Activated T-helper 17 cell treated with anti-CD3 and anti-CD28 coated beads, Interleukin-2, amount 50 U/mL, for 72 hours (primary cell): Measurements from ENCODE around the gene TIMM21. TPM values are rescaled to one million over a fixed set of nuclear protein-coding genes. Genes with fewer than 3 reads are reported as not detected.

Experiments
- ATAC-seq: fragments of 150-1000 bp; cut with Tn5 transposase; replicated peaks from 2 replicates; pipeline ENCODE4 v1.10.0; 2021; ENCODE audit warnings: mild to moderate bottlenecking, moderate library complexity
- H3K27ac Mint-ChIP-seq: one replicate; pipeline ENCODE4 v1.8.0; 2022; ENCODE audit warnings: mixed read lengths
- H3K27me3 Mint-ChIP-seq: one replicate; pipeline ENCODE4 v1.8.0; 2022; ENCODE audit warnings: mixed read lengths
- H3K36me3 Mint-ChIP-seq: one replicate; pipeline ENCODE4 v1.8.0; 2022; ENCODE audit warnings: low read depth, mild to moderate bottlenecking, mixed read lengths
- H3K4me1 Mint-ChIP-seq: one replicate; pipeline ENCODE4 v1.8.0; 2022; ENCODE audit warnings: mixed read lengths
- H3K4me3 Mint-ChIP-seq: one replicate; pipeline ENCODE4 v1.8.0; 2022; ENCODE audit warnings: mild to moderate bottlenecking, mixed read lengths
- H3K9me3 Mint-ChIP-seq: one replicate; pipeline ENCODE4 v1.8.0; 2022; ENCODE audit warnings: mixed read lengths
- total RNA-seq, 2 donors: library from RNA; stranded (reverse); gene quantifications; one replicate each; pipeline ENCODE4 v1.2.3, GENCODE V29; 2022

The TIMM21 gene, protein sequence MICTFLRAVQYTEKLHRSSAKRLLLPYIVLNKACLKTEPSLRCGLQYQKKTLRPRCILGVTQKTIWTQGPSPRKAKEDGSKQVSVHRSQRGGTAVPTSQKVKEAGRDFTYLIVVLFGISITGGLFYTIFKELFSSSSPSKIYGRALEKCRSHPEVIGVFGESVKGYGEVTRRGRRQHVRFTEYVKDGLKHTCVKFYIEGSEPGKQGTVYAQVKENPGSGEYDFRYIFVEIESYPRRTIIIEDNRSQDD
- 10 to 100 TPM; 60.7 to 70.9 TPM for total RNA-seq

DNA sequence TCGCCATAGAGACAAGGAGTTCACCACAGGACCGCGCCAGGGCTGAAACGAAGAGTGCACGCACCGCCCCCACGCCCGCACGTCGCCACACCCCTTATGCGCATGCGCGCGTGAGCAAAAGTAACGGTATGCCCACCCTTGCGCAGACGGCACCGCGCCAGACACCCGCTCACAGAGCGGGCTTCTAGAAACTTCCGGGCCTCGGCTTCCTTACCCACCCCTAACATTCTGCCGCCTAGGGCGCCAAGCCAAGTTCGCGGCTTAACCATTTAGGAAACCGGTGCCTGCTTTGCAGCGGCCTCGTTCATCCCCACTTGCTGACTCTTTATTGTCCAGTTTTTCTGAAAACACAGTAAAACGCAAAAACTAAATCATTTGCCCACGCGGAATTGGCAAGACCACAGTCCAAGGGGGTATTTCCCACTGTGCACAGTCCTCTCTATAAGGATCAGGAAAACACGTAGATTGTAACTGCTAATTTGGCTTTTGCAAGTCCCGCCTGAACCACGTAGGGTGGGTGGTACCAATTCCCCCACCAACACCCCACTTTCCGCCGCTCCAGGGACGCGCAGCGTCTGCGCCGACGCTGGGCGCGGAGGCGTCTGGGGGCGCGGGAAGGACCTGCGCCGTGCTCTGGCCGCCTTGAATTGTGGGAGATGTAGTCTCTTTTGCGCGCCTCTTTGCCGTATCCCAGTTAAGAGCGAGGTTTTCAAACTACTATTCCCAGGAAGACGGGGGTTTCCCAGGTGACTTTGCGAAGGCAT is at the start of gene TIMM21, which contains the start of gene FBXO15:
Gene TIMM21 (plus strand): TSS at position 745 of the 764 bp plus-strand sequence. CDS start 286 bp downstream, outside the sequence.
Gene FBXO15 (minus strand): TSS at position 56 of the 764 bp plus-strand sequence. CDS start 49 bp downstream, at position 7.
- Mint-ChIP-seq H3K27me3 (peaks cover 3% of the 10 kb centered on the region), H3K36me3 (peaks cover 54% of the 10 kb centered on the region), H3K4me3 (peak within 1 kb of the TSS; percentile 99), H3K9me3 (no peaks in the 10 kb centered on the region), H3K27ac (peak within 1 kb of the TSS; percentile 100), H3K4me1 (peaks cover 30% of the 10 kb centered on the region)
- peak; percentile 91 for ATAC-seq

DNA sequence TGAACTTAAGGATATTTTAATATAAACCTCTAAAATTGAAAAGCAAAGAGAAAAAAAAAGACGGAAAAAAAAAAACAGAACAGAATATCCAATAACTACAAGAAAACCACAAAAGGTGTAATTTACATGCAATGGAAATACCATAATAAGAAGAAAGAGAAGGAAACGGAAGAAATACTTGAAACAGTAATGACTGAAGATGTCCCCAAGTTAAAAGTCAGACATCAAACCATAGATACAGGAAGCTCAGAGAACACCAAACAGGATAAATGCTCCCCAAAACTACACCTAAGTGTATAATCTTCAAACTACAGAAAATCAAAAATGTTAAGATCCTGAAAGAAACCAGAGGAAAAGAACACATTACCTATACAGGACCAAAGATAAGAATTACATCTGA is 39.9 kb upstream of the TIMM21 start:
- Mint-ChIP-seq H3K27me3 (no peaks in the 10 kb centered on the region), H3K4me3 (no peak overlapping the region), H3K36me3 (no peaks in the 10 kb centered on the region), H3K9me3 (peaks cover 7% of the 10 kb centered on the region), H3K27ac (no peak overlapping the region), H3K4me1 (no peaks in the 10 kb centered on the region)
- no peak for ATAC-seq

DNA sequence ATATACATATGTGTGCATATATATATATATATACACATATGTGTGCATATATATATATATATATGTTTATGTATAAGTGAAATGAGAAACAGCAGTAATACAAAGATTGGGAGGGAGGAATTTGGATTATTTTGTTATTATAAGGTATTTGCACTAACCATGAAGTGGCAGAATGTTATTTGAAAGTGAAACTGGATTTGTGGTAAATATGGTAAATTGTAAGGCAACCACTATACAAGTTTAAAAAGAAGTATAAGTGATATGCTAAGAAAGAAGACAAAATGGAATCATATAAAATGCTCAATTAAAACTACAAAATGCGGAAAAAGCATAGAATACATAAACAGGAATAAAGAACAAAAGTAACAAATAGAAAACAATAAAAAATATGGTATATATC is 38.2 kb upstream of the TIMM21 start:
- Mint-ChIP-seq H3K27me3 (no peaks in the 10 kb centered on the region), H3K27ac (no peak overlapping the region), H3K9me3 (peaks cover 4% of the 10 kb centered on the region), H3K4me3 (no peak overlapping the region), H3K4me1 (no peaks in the 10 kb centered on the region), H3K36me3 (no peaks in the 10 kb centered on the region)
- no peak for ATAC-seq

DNA sequence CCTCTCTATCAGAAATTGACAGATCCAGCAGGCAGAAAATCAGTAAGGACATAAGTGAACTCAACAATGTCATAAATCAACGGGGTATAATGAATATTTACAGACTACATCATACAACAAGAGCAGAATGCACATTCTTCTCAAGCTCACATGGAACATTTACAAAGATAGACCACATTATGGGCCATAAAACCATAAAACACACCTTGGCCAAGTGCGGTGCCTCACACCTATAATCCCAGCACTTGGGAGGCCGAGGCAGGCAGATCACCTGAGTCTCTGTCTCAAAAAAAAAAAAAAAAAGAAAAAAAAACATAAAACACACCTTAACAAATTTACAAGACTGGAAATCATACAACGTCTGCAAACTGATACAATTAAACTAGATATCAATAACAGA is 37.3 kb upstream of the TIMM21 start:
- Mint-ChIP-seq H3K9me3 (peaks cover 4% of the 10 kb centered on the region), H3K27ac (no peak overlapping the region), H3K27me3 (no peaks in the 10 kb centered on the region), H3K36me3 (no peaks in the 10 kb centered on the region), H3K4me1 (no peaks in the 10 kb centered on the region), H3K4me3 (no peak overlapping the region)
- no peak for ATAC-seq

DNA sequence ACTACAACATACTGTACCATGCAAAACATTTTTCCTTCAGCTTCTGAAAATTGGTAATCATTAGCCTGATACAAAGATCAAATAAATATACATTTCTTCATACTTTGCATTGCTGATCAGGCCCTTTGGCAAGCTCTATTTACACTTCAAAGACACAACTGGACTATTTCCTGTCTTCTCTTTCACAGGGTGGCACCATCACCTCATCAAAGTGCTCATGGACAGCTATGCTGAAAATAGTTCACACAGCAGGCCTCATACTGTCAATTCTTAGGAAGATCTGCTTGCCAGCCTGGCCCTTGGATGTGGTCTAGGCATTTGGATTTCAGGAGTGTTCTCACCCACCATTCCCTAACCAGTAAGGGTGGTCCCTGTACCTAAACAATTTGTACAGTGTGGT is 34.6 kb upstream of the TIMM21 start:
- no peak overlapping the region for H3K4me3 Mint-ChIP-seq
- no peaks in the 10 kb centered on the region for H3K4me1 Mint-ChIP-seq
- H3K36me3 Mint-ChIP-seq: no peaks in the 10 kb centered on the region
- peaks cover under 1% of the 10 kb centered on the region for H3K9me3 Mint-ChIP-seq
- ATAC-seq: no peak
- no peak overlapping the region for H3K27ac Mint-ChIP-seq
- H3K27me3 Mint-ChIP-seq: no peaks in the 10 kb centered on the region

DNA sequence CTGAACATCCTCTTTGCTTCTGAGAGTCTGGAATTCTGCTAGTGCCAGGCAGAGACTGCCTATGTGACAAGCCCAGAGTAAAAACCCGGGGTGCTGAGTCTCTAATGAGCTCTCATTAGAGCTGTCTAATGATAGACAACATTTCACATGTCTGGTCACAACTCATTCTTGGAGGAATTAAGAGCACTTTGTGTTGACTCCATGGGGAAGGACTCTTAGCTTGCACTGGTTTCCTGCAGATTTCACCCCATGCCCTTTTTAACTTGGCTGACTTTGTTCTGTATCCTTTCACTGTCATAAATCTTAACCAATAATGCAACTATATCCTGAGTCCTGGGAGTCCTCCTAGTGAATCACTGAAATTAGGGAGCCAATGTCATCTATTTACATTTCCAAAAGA is 34.2 kb upstream of the TIMM21 start:
- Mint-ChIP-seq H3K27me3 (no peaks in the 10 kb centered on the region), H3K36me3 (no peaks in the 10 kb centered on the region), H3K4me3 (no peak overlapping the region), H3K27ac (peak overlapping the region; percentile 33), H3K4me1 (no peaks in the 10 kb centered on the region), H3K9me3 (no peaks in the 10 kb centered on the region)
- no peak for ATAC-seq

DNA sequence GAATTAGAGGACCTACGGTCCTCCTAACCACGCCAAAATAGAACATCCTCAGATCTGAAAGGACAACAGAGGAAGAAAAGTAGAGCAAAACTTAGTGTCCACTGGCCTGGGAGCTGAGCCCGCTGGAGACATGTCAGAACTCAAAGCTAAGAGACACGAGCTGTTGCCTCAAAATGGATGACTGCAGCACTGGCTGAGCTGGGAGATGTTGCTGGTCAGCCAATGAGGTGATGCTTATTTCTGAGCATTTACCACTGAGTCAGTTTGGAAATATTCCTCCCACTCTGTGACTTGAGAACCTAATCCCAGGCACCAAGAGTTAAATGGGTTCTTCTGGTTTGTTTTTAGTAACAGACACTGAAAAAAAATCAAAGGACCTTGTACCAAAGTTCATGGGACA is 33.3 kb upstream of the TIMM21 start:
- Mint-ChIP-seq H3K4me1 (no peaks in the 10 kb centered on the region), H3K9me3 (no peaks in the 10 kb centered on the region), H3K36me3 (no peaks in the 10 kb centered on the region), H3K27ac (no peak overlapping the region), H3K4me3 (no peak overlapping the region), H3K27me3 (no peaks in the 10 kb centered on the region)
- no peak for ATAC-seq

DNA sequence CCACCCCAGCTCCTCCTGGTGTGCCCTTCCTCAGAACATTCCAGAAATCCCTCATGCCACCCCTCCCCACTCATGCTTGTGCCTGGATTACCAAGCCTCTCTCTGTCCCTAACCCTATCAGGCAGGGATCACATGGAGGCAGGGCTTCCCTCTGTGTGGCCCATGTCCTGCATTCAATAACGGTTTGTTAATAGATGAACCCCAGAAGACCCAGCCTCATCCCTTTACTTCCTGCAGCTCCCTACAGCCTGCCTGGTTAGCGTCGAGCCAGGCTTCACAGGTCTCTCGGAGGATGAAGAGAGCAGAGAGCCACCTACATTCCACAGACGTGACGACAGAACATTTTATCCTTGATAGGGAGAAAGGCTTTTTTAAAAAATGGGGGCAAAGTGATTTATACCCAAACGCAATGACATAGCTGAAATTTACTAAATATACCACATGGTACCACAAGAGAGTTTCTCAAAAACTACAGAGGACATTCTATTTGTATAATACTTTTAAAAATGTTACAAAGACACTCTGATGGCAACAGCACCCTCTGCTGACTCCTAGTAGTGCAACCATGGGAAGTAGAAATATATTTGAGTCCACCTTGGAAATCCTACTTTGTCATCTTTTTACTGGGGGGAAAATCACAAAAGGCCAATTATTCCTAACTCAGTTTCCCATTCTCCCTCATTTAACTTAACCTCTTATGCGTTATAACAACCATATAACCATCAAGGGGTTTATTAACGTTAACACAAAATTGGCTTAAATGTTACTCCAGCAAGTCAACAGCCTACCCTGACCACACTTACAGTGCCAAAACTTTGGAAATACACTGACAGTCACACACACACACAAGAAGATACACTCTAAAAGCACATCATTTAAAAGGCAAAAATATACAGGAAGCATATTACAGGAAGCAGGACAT is 31.4 kb upstream of the TIMM21 start:
- no peak overlapping the region for H3K27ac Mint-ChIP-seq
- no peak overlapping the region for H3K4me3 Mint-ChIP-seq
- ATAC-seq: no peak
- no peaks in the 10 kb centered on the region for H3K27me3 Mint-ChIP-seq
- no peaks in the 10 kb centered on the region for H3K9me3 Mint-ChIP-seq
- H3K4me1 Mint-ChIP-seq: no peaks in the 10 kb centered on the region
- H3K36me3 Mint-ChIP-seq: no peaks in the 10 kb centered on the region

DNA sequence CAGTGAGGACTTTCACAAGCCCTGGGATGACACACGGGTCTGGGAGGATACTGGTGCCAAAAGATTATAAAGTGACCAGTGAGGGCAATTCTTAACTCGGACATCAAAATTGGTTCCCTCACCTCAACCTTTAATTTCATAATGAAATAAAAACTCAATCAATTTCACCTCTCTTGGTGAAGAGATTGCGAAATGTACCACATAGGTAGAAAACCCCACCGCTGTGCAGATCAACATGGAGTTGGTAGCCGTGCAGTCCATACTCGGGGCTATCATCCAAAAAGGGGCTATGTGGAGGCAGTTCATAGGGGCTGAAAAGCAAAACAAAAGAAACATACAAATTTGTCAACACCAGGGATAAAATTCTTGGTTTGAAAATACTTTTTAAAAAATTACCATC is 25.1 kb upstream of the TIMM21 start:
- no peaks in the 10 kb centered on the region for H3K9me3 Mint-ChIP-seq
- H3K4me3 Mint-ChIP-seq: no peak overlapping the region

DNA sequence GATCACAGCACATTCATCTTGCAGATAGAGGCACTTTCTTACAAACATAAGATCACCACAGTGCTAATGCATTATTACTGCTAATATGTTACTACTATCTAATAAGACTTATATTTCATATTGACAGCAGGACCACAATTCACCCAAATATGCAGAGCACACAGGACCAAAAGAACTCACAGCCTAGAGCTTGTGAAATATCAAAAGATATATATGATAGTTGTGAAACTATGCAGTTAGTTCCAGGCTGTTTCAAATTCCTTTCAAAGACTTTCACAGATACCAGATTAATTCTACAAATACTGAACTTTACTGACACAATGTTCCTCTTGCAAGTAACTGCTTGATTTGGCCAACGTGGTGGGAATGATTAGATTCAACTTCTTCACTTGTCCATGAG is 23.7 kb upstream of the TIMM21 start:
- H3K27ac Mint-ChIP-seq: no peak overlapping the region
- H3K36me3 Mint-ChIP-seq: no peaks in the 10 kb centered on the region
- no peaks in the 10 kb centered on the region for H3K9me3 Mint-ChIP-seq
- peaks cover 8% of the 10 kb centered on the region for H3K27me3 Mint-ChIP-seq
- H3K4me3 Mint-ChIP-seq: no peak overlapping the region
- no peak for ATAC-seq
- H3K4me1 Mint-ChIP-seq: no peaks in the 10 kb centered on the region

More for the DNA sequence above, 25.1 kb upstream of the TIMM21 start:
- peaks cover 8% of the 10 kb centered on the region for H3K27me3 Mint-ChIP-seq
- no peak for ATAC-seq
- no peaks in the 10 kb centered on the region for H3K36me3 Mint-ChIP-seq
- no peaks in the 10 kb centered on the region for H3K4me1 Mint-ChIP-seq
- H3K27ac Mint-ChIP-seq: no peak overlapping the region

DNA sequence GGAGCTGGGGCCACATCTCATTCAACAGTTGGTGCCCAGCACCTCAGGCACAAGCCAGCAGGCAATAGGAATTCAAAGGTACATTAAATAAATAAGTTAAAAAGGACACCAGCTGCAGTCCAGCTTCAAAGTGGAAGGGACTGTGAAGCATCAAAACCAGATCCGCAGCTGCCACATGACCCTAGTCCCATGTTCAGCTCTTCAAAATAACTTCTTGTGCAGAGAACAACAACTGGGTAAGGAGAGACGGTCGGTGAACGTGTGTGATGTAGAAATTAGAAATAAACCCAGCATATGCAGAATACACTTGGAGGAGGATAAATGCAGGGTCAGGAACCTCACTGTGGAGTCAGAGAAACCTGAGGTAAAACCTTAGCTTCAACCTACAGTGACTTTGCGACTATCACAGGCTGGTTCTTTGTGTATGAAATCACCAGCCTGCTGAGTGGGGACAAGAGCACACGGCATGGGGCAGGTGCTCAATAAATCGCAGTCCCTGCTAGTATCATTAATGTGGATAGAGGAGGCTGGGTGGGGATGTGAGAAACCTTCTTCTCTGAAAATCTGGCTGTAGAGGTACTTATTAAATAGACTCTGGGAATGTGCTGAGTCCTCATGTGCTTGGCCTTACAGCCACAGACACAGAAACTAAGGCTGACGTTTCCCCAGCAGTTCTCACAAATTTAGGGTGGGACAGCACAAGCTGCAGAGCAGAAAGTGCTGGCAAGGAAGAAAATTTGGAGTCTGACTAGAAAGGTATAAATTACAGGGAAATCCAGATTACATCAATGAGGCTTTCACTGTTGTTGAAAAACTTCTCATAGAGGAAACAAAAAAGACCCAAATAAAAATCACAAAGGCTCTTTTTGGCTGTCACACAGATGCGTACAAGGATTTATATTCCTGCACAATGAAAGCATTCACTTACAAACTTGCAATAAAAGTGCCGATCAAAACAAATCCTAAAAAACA is 21.4 kb upstream of the TIMM21 start:
- Mint-ChIP-seq H3K36me3 (no peaks in the 10 kb centered on the region), H3K27me3 (peaks cover 8% of the 10 kb centered on the region), H3K27ac (no peak overlapping the region), H3K4me1 (no peaks in the 10 kb centered on the region), H3K9me3 (no peaks in the 10 kb centered on the region), H3K4me3 (no peak overlapping the region)
- ATAC-seq: no peak

DNA sequence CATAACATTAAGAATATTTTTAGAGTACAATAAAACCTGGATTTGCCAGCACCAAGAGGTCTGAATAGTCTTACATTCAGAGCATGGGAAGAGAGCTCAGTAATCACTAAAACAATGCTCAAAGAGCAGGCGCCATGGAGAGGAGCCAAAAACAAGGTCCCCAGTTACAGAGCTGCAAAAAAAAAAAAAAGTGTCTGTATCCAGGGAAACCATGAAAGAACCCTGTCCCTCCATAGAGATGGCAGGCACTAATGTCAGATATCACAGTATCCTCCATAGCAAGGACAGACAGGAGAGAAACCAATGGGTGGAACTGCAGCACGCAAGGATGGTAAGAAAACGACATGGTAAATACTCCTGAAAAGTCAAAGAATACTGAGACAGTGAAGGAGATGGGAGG is 20.2 kb upstream of the TIMM21 start:
- no peaks in the 10 kb centered on the region for H3K36me3 Mint-ChIP-seq
- no peak overlapping the region for H3K4me3 Mint-ChIP-seq
- H3K27me3 Mint-ChIP-seq: peaks cover 4% of the 10 kb centered on the region
- no peak overlapping the region for H3K27ac Mint-ChIP-seq
- ATAC-seq: no peak
- H3K4me1 Mint-ChIP-seq: no peaks in the 10 kb centered on the region
- no peaks in the 10 kb centered on the region for H3K9me3 Mint-ChIP-seq

DNA sequence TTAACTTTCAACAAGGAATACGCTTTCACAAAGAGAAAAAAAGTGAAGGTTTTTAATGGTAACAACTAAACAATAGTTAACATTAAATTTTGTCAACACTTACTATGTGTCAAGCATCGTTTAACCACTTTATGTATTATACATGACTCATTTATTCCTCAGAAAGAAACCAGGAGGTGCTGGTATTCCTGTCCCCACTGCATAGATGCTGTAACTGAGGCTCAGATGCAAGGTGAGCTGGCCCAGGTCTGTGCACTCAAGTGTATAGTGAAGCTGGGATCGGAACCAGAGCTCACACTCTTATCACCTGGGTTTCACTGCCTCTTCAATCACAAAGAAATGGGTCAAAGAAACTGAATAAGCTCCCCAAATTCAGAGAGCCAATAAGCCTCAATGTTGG is 17.2 kb upstream of the TIMM21 start:
- peak; percentile 59 for ATAC-seq
- Mint-ChIP-seq H3K27ac (no peak overlapping the region), H3K9me3 (no peaks in the 10 kb centered on the region), H3K27me3 (no peaks in the 10 kb centered on the region), H3K36me3 (no peaks in the 10 kb centered on the region), H3K4me3 (no peak overlapping the region), H3K4me1 (no peaks in the 10 kb centered on the region)
